Subcutaneous adipose tissue (tissue), 4 donors: ENCODE data around the gene TNRC18. TPM values are rescaled to one million over a fixed set of nuclear protein-coding genes. Genes with fewer than 3 reads are reported as not detected.

ENCODE experiments used
- CTCF ChIP-seq: fragments of 450-650 bp; IDR thresholded peaks from one replicate; pipeline ENCODE4 v1.5.1; 2016; ENCODE audit warnings: low read depth, mild to moderate bottlenecking, control low read depth, antibody characterized with exemption, moderate library complexity
- total RNA-seq, 4 donors: library from RNA; depleted of rRNA; stranded (reverse); fragments of >200 nt; gene quantifications; one replicate each; pipeline ENCODE4 v1.1.0, GENCODE V29; 2016

The TNRC18 gene
- total RNA-seq, 4 donors from 2014 or later: 21.7 to 107 (median 34.0) TPM

GRCh38 chr7:5265320-5266190 is 158.1 kb downstream of the TNRC18 start:
- no peak for TF ChIP-seq CTCF

Other genes with a start within 250 kb of the TNRC18 start
- 10 to 100 TPM; 40.8 to 78.4 (median 67.9) TPM for gene WIPI2, start 233.6 kb downstream of the TNRC18 start, total RNA-seq
- gene SLC29A4, start 140.9 kb downstream of the TNRC18 start, total RNA-seq: 10 to 100 TPM in 3 of 4 donors, 1 to 10 TPM in 1; 8.6 to 33.5 (median 15.9) TPM
- gene FBXL18, start 90.0 kb upstream of the TNRC18 start, total RNA-seq: 10 to 100 TPM in 1 of 4 donors, 1 to 10 TPM in 3; 3.7 to 16.8 (median 4.8) TPM
- 1,000 to 10,000 TPM; 1,487 to 2,439 (median 1,766) TPM for gene ACTB, start 106.8 kb upstream of the TNRC18 start, total RNA-seq
- gene FSCN1, start 169.0 kb upstream of the TNRC18 start, total RNA-seq: 10 to 100 TPM; 17.3 to 35.9 (median 29.0) TPM